Measurements from ENCODE around the gene POGZ.

DNA sequence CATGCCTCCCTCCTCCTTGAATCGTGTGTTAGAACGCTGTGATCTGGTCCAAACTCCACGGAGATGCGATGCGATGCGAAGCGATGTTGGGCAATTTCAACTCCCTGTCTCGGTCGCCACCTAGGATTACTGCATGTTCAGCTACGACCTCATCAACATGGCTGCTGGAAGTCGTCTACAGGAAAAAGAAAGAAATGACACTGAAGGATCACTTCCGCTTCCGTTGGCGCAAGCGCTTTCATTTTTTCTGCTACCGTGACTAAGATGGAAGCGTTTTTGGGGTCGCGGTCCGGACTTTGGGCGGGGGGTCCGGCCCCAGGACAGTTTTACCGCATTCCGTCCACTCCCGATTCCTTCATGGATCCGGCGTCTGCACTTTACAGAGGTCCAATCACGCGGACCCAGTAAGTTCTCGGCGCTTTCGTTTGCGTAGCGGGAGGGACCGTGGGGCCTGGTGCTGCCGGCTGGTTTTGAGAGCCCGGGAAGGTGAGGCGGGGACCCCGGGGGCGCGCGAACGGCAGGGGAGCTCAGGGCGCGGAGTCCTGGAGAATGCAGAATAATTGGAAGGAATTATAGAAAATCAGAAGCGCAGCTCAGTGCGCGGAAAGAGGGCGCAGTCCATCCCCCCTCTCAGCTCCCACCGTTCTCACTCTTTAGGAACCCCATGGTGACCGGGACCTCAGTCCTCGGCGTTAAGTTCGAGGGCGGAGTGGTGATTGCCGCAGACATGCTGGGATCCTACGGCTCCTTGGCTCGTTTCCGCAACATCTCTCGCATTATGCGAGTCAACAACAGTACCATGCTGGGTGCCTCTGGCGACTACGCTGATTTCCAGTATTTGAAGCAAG lies 59.7 kb downstream of the POGZ start, which contains the start of gene PSMB4:
- TF ChIP-seq, protein P1, sequence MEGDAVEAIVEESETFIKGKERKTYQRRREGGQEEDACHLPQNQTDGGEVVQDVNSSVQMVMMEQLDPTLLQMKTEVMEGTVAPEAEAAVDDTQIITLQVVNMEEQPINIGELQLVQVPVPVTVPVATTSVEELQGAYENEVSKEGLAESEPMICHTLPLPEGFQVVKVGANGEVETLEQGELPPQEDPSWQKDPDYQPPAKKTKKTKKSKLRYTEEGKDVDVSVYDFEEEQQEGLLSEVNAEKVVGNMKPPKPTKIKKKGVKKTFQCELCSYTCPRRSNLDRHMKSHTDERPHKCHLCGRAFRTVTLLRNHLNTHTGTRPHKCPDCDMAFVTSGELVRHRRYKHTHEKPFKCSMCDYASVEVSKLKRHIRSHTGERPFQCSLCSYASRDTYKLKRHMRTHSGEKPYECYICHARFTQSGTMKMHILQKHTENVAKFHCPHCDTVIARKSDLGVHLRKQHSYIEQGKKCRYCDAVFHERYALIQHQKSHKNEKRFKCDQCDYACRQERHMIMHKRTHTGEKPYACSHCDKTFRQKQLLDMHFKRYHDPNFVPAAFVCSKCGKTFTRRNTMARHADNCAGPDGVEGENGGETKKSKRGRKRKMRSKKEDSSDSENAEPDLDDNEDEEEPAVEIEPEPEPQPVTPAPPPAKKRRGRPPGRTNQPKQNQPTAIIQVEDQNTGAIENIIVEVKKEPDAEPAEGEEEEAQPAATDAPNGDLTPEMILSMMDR (IDR thresholded peaks at IDR 0.05), result peak; percentile 49
- TF ChIP-seq, protein P2, sequence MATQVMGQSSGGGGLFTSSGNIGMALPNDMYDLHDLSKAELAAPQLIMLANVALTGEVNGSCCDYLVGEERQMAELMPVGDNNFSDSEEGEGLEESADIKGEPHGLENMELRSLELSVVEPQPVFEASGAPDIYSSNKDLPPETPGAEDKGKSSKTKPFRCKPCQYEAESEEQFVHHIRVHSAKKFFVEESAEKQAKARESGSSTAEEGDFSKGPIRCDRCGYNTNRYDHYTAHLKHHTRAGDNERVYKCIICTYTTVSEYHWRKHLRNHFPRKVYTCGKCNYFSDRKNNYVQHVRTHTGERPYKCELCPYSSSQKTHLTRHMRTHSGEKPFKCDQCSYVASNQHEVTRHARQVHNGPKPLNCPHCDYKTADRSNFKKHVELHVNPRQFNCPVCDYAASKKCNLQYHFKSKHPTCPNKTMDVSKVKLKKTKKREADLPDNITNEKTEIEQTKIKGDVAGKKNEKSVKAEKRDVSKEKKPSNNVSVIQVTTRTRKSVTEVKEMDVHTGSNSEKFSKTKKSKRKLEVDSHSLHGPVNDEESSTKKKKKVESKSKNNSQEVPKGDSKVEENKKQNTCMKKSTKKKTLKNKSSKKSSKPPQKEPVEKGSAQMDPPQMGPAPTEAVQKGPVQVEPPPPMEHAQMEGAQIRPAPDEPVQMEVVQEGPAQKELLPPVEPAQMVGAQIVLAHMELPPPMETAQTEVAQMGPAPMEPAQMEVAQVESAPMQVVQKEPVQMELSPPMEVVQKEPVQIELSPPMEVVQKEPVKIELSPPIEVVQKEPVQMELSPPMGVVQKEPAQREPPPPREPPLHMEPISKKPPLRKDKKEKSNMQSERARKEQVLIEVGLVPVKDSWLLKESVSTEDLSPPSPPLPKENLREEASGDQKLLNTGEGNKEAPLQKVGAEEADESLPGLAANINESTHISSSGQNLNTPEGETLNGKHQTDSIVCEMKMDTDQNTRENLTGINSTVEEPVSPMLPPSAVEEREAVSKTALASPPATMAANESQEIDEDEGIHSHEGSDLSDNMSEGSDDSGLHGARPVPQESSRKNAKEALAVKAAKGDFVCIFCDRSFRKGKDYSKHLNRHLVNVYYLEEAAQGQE (IDR thresholded peaks at IDR 0.05; ENCODE audit: insufficient read depth in 1 of 2, low read depth in 2 of 2, low read length in 1 of 2), result no peak
- TF ChIP-seq SIN3A (IDR thresholded peaks at IDR 0.05; ENCODE audit: borderline replicate concordance, insufficient read depth, low read depth, low read length) (no peak), POLR2AphosphoS5 (IDR thresholded peaks at IDR 0.05; ENCODE audit: low read depth, low read length) (peak; percentile 97), TCF7L2 (IDR thresholded peaks at IDR 0.05; ENCODE audit: low read depth, low read length) (no peak)
